DMS153 (cell line): ENCODE results near the gene GLYAT.

Source experiments
- DNase-seq: peaks from one replicate; lab custom pipeline; 2025; lab: John Stamatoyannopoulos, UW

The GLYAT gene

GRCh38 chr11:58731819-58732218, at the start of gene GLYAT:
Gene GLYAT (minus strand): TSS chr11:58731943. CDS start chr11:58724496, 7,447 bp downstream.
- no peak for DNase-seq

DNA sequence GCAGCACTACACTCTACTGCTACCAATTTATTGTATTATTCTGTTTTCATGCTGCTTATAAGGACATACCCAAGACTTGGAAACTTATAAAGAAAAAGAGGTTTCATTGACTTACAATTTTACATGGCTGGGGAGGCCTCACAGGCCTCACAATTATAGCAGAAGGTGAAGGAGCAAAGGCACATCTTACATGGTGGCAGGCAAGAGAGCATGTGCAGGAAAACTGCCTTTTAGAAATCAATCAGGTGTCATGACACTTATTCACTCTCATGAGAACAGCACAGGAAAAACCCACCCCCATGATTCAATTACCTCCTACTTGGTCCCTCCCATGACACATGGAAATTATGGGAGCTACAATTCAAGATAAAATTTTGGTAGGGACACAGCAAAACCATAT, 49.6 kb upstream of the GLYAT start:
- DNase-seq: no peak

GRCh38 chr11:58780578-58780977, 48.8 kb upstream of the GLYAT start:
- no peak for DNase-seq

DNA sequence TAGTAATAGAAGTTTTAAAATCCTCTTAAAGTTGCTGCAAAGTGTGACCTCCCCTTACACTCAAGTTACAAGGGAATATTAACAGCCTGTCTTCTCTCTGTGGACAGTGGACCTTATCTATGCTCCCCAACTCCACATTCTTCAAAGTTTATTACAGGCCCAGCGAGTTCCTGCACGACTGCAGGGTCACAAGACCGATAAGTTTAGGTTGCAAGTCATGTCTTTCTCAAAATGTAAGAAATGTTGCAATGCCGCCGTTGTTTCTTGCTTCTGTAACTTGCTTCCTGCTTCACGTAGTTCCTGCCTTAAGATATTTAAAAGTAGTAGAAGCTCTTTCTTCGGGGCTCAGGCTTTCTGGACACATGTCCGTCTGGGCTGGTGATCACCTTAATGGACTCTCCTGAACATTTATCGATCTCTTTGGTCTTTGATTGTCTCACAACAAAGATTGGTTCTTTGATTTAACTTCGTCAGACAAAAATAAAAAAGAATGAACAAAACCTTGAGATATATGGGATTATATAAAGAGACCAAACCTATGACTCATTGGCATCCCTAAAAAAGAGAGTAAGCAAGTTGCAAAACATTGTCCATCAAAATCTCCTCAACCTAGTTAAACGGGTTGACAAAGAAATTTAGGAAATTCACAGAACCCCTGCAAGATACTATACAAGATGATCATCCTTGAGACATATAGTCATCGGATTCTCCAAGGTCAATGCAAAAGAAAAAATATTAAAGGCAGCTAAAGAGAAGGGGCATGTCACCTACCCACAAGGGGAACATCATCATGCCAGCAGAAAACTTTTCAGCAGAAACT, 45.4 kb upstream of the GLYAT start:
- DNase-seq: no peak

- DNase-seq: no peak
Measured at GRCh38 chr11:58775066-58775708, 43.4 kb upstream of the GLYAT start.

DNA sequence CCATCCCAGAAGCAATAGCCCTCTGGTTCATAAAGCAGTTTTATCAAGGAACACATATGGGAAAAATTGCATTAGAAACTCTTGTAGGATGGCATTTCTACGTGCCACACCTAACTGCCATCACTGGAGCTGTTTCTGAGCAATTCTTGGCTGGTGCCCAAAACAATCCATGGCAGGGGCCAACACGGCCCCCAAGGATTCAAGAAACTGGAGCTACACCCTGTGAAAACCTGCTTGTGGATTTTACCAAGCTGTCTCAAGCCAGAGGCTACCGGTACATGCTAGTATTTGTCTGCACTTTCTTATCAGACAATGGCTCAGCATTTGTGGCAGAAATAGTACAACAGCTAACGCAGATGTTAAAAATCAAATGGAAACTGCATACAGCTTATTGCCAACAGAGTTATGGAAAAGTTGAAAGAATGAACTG, 42.4 kb upstream of the GLYAT start:
- no peak for DNase-seq

- DNase-seq: no peak
Measured at GRCh38 chr11:58773337-58773736, 41.6 kb upstream of the GLYAT start.

- no peak for DNase-seq
Measured at GRCh38 chr11:58772329-58773285, 40.9 kb upstream of the GLYAT start.

- DNase-seq: no peak
Measured at GRCh38 chr11:58771458-58771855, 39.7 kb upstream of the GLYAT start.

GRCh38 chr11:58770627-58771457, 39.1 kb upstream of the GLYAT start:
- no peak for DNase-seq

GRCh38 chr11:58770166-58770565, 38.4 kb upstream of the GLYAT start:
- no peak for DNase-seq

- no peak for DNase-seq
Measured at GRCh38 chr11:58769308-58769707, 37.6 kb upstream of the GLYAT start.

- DNase-seq: no peak
Measured at GRCh38 chr11:58768137-58768536, 36.4 kb upstream of the GLYAT start.

DNA sequence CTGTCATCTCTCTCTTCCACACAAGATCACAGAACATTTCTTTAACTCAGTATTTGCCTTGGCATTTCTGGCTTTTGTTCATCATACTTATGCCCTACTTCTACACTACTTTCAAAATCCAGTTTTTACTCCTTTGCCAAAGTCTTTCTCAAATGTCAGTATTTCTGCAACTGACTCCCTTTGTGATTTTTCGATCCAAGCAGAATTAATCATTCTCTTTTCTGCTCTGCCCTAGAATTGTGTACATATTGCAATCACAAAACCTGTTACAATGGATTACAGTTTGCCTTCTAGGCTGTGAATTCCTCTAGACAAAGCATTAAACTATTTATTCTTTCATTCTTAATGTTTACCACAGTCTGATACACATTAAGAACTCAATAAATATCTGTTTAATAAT, 33.3 kb upstream of the GLYAT start:
- DNase-seq: no peak

- DNase-seq: no peak
Measured at GRCh38 chr11:58763120-58763490, 31.4 kb upstream of the GLYAT start.

GRCh38 chr11:58762284-58763119, 30.8 kb upstream of the GLYAT start:
- no peak for DNase-seq

DNA sequence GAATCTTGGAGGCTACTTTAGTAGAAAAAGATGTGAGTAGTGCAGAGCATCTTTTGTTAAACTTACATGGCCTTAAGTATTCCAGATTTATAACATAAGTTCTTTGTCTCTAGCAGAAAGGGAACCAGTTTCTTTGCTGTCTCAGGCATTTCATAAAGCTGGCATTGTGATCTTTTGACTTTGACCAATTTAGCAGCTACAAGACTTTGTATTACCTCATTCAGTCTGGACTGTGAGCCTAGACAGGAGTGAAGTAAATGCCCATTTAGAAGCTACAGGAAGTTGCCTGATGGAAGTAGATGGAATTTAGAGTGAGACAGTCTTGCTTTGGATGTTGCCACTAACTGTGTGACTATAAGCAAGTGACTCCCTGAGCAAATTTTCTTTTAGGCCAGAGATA, 25.7 kb upstream of the GLYAT start:
- no peak for DNase-seq

DNA sequence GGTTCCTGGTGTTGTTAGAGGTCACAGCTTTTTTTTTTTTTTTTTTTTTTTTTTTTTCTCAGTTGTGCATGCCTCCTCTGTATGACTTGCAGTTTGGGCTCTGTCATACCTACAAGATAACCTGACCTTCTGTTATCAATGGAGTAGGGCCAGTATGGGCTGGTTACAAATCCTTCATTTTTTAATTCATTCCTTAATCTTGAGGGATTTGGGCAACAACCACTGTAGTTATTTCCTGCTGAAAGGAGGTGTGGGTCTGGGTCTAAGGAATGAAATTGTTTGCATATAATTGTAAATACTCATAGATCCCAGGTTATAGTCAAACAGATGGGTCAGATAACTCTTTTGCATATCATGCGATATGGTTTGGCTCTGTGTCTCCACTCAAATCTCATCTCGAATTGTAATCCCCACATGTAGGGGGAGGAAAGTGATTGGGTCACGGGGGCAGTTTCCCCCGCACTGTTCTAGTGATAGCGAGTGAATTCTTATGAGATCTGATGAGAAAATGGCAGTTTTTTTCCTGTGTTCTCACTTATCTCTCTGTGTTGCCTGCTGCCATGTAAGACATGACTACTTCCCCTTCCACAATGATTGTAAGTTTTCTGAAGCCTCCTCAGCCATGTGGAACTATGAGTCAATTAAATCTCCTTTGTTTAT, 14.1 kb upstream of the GLYAT start:
- DNase-seq: no peak

DNA sequence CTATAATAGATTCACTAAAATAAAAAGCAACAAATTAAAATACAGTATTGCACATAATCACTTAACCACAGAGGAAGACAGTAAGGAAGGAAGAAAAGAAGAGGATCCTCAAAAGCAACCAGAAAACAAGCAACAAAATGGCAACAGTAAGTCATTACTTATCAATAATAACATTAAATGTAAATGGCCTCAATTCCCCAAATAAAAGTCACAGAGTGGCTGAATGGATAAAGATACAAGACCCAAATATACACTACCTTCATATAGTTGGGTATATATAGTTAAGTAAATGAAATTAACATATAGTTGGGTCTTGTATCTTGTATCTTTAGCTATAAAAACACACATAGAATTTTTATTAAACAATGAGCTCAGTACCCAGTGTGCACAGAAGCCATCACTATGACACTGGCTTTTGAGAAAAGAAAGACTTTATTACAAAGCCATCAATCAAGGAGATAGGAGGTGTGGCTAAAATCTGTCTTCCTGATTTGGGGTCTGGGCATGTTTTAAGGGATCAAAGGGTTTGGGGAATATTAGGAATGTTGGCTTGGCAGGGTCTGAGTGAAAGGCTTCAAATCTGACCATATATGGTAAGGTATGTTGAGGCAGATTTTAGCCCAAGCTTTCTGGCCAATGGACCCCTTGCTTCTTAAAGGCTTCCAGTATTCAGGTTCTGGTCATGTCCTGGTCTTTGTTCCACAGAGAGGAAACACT, 13.4 kb upstream of the GLYAT start:
- DNase-seq: no peak
